HG03045 (cell line): ENCODE results near the gene ZNF335.
"Not testable (repeated sequence)": the region's sequence is repeated elsewhere in the genome, so short reads cannot be mapped to it uniquely, and the experiment has no call there.

ENCODE experiments used
- ATAC-seq: cut with Tn5 transposase; IDR thresholded peaks from one replicate; pipeline ENCODE4 v1.9.1; 2021; ENCODE audit warnings: mild to moderate bottlenecking, moderate library complexity; ENCODE audit not compliant: unreplicated experiment

ZNF335 gene

GRCh38 chr20:45913116-45913515 lies 58.9 kb downstream of the ZNF335 start:
- ATAC-seq = no peak

GRCh38 chr20:45912344-45912682 lies 59.7 kb downstream of the ZNF335 start:
- ATAC-seq = no peak

GRCh38 chr20:45911486-45912343 lies 60.3 kb downstream of the ZNF335 start, which contains the start of gene PLTP:
PLTP (minus strand) TSS chr20:45912155; CDS start chr20:45911452, 703 bp downstream.
- ATAC-seq = no peak

GRCh38 chr20:45910670-45911485 lies 61.1 kb downstream of the ZNF335 start:
- peak; percentile 86 for ATAC-seq

- ATAC-seq = no peak
These were observed 62.0 kb downstream of the ZNF335 start for GRCh38 chr20:45909817-45910669.

- ATAC-seq = no peak
These were observed 62.6 kb downstream of the ZNF335 start for GRCh38 chr20:45909336-45909808.

GRCh38 chr20:45908084-45908483 lies 63.9 kb downstream of the ZNF335 start:
- no peak for ATAC-seq

GRCh38 chr20:45907219-45907948 lies 64.6 kb downstream of the ZNF335 start:
- ATAC-seq = no peak

GRCh38 chr20:45905505-45906079 lies 66.4 kb downstream of the ZNF335 start:
- no peak for ATAC-seq

GRCh38 chr20:45904583-45905504 lies 67.2 kb downstream of the ZNF335 start:
- ATAC-seq = no peak

- ATAC-seq = no peak
These were observed 69.8 kb downstream of the ZNF335 start for GRCh38 chr20:45902199-45902701.

- not testable (repeated sequence) for ATAC-seq
These were observed 70.7 kb downstream of the ZNF335 start for GRCh38 chr20:45901332-45901731.

GRCh38 chr20:45899046-45899835 lies 72.8 kb downstream of the ZNF335 start:
- no peak for ATAC-seq
